Stimulated activated CD4-positive, alpha-beta T cell treated with anti-CD3 and anti-CD28 coated beads, Interleukin-1b, Interleukin-23, amount 100 ng/mL, for 24 hours (primary cell): Measurements from ENCODE around the gene ABCD4.
"Not testable (repeated sequence)": the region's sequence is repeated elsewhere in the genome, so short reads cannot be mapped to it uniquely, and the experiment has no call there.

Experiments used
- DNase-seq, 4 experiments: peaks; one replicate each; pipeline ENCODE4 v3.0.0-alpha.2; 2020; ENCODE audit warnings: low read depth in 4 of 4, low spot score in 1 of 4

ABCD4 gene

GRCh38 chr14:74308695-74309094, 6.0 kb upstream of the ABCD4 start:
- no peak for DNase-seq

DNA sequence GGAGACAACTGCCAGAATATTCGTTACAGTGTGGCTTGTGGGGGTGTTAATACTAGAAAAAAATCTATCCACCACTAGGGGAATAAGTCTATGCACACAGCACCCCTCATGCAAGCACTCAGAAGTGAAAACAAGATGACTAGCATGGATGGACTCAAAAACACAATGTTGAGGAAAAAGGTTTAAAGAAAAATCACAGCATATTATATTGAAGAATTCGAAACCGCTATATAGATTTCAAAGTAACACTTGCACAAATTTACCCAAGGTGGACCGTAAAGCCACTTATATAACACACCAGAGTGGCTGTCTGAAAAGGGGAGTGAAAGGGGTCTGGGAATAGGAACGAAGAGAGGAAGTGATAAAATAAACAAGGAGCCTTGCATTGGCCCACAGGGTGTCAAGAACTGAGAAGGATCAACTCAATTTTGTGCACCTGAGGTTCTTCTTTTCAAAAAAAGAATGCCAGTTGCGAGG, 544 bp downstream of the ABCD4 start:
- DNase-seq: no peak

GRCh38 chr14:74301594-74302151, 1.1 kb downstream of the ABCD4 start:
- DNase-seq: no peak

DNA sequence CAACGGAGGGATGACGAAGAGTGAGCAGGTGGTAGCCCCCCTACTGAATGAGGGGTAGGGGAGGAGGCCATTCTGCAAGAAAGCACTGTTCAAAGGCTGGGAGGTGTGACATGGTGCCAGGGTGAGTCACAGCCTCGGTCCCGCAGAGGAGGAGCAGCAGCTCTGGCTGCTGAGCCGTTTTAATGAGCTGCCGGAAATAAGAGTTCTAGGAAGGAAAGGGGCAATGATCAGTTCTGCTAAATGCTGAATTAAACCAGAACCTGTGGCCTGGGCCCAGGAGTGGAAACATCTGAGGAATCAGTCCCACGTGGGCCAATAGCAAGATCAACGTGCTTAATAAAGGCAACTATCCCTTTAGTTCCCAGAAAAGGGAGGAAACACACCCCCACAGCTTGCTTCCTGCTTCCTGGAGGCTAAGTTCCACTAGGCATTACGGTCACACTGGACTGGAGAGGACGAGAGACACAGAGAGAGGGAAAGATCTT, 3.6 kb downstream of the ABCD4 start:
- DNase-seq: no peak

GRCh38 chr14:74297986-74298385, 4.7 kb downstream of the ABCD4 start:
- DNase-seq: no peak

GRCh38 chr14:74296037-74296467, 6.7 kb downstream of the ABCD4 start:
- DNase-seq: no peak

GRCh38 chr14:74293606-74294005, 9.1 kb downstream of the ABCD4 start:
- DNase-seq: no peak

GRCh38 chr14:74292061-74292460, 10.7 kb downstream of the ABCD4 start:
- DNase-seq: no peak

DNA sequence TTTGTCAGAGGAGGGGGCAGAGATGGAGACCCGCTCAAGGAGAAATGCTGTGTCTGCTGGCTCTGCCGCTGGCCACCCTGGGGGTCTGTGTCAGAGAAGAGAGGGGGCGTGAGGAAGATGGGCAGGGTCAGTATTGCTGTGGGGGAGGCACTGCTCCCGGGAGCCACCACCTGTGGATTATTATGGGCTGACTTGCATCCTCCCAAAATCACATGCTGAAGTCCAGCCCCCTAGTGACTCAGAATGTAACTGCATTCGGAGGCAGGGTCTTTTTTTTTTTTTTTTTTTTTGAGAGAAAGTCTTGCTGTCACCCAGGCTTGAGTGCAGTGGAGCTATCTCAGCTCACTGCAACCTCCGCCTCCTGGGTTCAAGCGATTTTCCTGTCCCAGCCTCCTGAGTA, 12.3 kb downstream of the ABCD4 start:
- DNase-seq: no peak

GRCh38 chr14:74289801-74290200, 12.9 kb downstream of the ABCD4 start:
- no peak for DNase-seq

DNA sequence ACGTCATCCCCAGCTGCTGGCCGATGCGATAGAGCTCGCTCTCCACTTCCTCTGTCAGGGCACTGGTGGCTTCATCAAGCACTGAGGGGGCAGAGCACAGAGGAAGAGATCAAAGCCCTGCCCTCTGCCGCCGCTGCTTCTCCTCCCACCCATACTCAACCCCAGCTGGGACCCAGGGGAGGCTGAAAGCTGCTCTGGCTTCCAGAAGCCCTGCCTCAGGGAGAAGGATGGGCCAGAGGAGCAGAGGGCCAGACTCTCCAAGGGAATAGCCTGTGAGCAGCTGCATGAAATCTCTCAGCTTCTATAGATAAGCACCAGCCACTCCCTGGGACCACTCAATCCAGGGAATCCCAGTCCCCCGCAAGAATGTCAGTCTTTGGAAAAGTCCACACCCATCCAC, 16.0 kb downstream of the ABCD4 start:
- no peak for DNase-seq

DNA sequence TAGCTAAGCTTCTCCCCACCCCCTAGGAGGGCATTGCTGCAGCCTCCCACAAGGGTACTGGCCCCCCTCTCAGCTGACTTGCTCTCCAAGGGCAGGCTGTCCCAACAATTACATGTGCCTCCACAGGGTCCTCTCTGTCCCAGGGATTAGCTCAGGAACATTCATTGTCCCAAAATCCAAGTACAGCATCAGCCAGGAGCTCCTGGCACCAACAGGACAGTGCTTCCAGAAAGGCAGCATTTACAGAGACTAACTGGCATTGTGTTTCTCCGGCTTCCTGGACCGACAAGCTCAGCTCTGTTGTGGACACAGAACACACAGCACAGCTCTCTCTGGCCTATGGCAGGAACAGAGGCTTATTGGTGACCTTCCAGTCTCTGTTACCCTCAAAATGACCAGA, 21.7 kb downstream of the ABCD4 start:
- DNase-seq: no peak

DNA sequence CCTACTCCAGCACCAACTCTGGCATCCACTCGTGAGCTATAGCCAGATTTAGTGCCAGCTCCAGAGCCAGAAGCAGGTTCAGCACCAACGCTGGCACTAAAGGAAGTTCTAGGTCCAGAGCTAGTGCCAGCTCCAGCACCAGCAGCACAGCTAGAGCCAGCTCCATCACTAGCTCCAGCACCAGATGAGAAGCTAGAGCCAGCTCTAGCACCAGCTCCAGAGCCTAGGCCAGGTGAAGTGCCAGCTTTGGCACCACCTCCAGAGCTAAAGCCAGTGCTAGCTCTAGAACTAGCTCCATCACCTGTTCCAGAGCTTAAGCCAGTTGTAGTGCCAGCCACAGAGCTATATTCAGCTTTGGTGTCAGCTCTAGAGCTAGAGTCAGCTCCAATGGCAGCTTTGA, 24.7 kb downstream of the ABCD4 start:
- no peak for DNase-seq

DNA sequence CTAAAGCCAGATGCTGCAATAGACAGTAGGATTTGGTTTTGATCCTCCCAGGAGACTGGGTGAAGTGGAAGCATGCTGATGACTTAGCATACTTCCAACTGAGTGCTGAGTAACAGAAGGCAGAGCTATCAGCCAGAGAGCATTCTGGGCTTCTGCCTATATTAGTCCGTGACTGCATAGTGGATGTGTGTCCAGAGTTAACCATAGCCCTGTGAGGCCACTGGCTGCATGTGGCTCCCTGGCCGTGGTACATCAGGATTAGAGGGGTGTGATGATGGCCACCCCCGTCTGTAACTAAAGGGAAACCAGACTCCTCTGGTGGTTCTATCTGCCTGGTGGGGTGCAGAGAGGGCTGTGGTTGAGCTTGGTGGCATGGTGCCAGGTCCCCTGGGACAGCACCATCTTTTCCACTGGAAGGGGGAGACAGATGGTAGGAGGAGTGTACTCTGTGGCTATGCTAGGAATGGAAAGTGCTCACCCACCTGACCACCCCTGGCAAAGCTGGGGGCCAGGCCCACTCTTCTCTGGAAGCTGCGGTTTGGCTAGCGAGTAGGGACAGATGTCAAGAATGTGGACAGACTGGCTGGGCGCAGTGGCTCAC, 27.4 kb downstream of the ABCD4 start:
- no peak for DNase-seq

DNA sequence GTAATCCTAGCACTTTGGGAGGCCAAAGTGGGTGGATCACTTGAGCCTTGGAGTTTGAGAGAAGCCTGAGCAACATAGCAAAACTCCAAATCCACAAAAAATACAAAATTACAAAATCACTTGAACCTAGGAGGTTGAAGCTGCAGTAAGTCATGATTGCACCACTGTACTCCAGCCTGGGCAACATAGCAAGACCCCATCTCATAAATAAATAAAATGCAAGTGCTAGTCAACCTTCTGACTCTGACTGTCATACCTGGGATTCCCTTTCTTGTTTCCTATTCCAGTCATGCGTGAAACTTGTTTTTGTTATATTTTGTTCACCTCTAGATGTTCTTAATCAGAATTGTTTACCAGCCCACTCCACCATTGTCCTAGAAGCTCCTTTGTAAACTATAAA, 31.4 kb downstream of the ABCD4 start:
- no peak for DNase-seq

DNA sequence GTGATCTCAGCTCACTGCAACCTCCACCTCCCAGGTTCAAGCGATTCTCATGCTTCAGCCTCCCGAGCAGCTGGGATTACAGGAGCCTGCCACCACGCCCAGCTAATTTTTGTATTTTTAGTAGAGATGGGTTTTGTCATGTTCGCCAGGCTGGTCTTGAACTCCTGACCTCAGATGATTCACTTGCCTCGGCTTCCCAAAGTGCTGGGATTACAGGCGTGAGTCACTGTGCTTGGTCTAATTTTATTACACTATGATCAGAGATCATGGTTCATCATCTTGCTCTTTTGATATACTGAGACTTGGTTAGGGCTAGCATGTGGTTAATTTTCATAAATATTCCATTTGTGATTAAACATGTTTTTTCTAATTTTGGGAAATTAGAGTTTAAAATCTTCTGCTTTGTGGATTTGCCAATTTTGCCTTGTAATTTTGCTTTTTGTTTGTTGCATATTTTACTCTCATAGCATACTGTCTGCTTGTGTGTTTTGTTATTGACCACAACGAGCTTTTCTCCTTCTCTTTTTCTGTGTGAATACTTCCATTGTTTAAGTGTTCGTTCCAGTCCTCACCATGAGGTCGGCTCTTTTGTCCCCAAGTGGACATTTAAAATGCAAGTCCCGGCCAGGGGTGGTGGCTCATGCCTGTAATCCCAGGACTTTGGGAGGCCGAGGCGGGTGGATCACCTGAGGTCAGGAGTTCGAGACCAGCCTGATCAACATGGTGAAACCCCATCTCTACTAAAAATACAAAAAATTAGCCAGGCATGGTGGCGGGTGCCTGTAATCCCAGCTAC, 32.2 kb downstream of the ABCD4 start:
- not testable (repeated sequence) for DNase-seq

- no peak for DNase-seq
These were observed 35.1 kb downstream of the ABCD4 start for GRCh38 chr14:74267588-74267987.

DNA sequence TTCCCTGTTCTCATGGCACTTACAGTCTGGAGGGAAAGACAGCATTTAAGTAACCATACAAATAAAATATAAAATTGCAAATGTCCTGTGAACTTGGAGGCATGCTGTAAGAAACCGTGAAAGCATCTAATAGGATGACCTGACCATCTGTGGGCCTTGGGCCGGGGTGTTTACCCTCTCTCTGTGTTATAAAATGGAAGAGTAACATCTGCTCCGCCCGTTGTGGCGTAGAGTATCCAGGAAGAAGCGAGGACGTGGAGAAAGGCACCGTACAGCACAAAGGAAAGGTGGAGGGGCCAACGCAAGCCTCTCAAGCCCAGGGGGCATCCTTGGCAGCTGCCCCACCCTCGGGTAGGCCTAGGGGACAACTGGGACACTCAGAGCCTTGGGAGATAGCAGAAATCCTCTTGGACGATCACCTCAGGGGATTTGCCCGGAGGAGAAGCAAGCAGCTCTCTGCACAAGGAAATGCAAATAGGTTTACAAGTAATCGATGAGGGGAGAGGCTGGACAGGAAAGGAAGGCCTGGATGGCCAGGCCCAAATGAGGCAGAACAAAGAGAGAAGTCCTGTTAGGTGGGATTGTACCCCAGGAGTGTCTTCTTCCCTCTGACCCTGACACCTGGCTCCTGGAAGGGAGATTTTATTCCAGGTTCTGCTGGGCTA, 37.3 kb downstream of the ABCD4 start:
- DNase-seq: no peak

GRCh38 chr14:74263921-74264320, 38.8 kb downstream of the ABCD4 start:
- DNase-seq: no peak

GRCh38 chr14:74263181-74263580, 39.6 kb downstream of the ABCD4 start:
- no peak for DNase-seq

DNA sequence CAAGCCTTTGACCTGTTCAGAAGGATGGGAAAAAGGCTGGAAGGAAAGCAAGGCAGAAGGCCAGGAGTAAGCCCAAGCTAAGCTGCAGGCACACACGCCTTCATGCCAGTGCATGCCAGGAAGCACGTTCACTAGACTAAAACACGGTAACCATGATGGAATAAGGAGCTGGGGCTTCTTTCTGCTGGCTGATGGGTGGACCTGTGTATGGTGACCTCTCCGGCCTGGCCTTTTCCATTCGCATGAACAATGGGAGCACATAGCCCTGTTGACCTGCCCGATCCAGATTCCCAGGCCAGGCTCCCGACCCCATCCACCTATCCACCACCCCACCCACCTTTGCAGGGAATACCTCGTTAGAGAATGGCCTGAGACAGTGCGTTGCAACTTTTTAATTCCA, 40.7 kb downstream of the ABCD4 start:
- no peak for DNase-seq

DNA sequence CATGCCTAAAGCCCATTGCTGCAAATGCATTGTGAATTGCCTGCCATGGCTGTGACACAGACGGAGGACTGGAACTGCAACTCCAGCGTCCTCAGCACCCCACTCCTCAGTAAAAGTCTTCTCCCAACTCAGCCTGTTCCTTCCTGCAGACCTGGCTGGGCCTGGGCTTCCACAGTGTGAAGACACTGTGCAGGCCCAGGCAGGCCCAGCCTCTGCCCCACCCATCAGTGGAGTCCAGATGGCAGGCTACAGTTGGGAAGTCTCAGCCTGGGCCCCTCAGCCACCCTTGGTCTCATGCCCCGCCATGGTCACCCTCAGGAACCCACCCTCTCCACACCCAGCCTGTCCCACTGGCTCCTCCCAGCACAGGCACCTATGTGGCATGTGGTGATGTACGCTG, 41.4 kb downstream of the ABCD4 start:
- DNase-seq: no peak
